HUES64 (cell line): ENCODE results near the gene SFSWAP.
A peak's percentile ranks its signal among the peaks of the same experiment; 100 is the strongest.

Experiments
- H3K27ac ChIP-seq: 2 replicates; pipeline ENCODE4 v1.7.0; 2013; ENCODE audit warnings: low read depth, low read length, inconsistent platforms
- H3K27me3 ChIP-seq: 2 replicates; pipeline ENCODE4 v1.6.1; 2013; ENCODE audit warnings: mild to moderate bottlenecking, low read length; ENCODE audit not compliant: insufficient read depth
- H3K36me3 ChIP-seq: 2 replicates; pipeline ENCODE4 v1.6.1; 2013; ENCODE audit warnings: mild to moderate bottlenecking, low read length; ENCODE audit not compliant: insufficient read depth
- H3K4me1 ChIP-seq: 2 replicates; pipeline ENCODE4 v1.6.1; 2013; ENCODE audit warnings: mild to moderate bottlenecking, low read length, moderate library complexity; ENCODE audit not compliant: insufficient read depth
- H3K4me3 ChIP-seq: 2 replicates; pipeline ENCODE4 v1.5.1; 2013; ENCODE audit warnings: mild to moderate bottlenecking, low read length, moderate library complexity
- H3K9ac ChIP-seq: 2 replicates; pipeline ENCODE4 v1.6.1; 2013; ENCODE audit warnings: mild to moderate bottlenecking, low read depth, low read length
- H3K9me3 ChIP-seq: 2 replicates; pipeline ENCODE4 v1.6.1; 2013; ENCODE audit warnings: low read depth, low read length; ENCODE audit not compliant: insufficient read depth
- WGBS: fragments of 150-250, 120-280 bp; methylation state at CpG from one replicate; pipeline ENCODE4 v1.1.7; 2013; ENCODE audit warnings: missing lambda C conversion rate; 5-methylcytosine and 5-hydroxymethylcytosine counted together

SFSWAP gene

DNA sequence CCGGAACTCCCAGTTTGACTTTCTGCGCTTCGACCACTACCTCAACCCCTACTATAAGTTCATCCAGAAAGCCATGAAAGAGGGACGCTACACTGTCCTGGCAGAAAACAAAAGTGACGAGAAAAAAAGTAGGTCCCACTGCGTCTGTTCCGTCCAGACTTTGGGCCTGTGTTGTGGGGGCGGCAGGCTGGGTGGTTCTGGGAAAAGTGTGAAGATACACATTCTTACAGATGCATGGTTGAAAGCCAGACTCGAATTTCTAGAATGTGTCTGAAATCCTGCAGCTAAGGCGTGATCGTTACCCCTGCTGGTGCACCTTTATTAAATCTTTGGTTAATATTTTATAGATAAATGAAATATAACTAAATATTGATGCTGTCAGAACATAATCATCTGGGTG is 14.6 kb downstream of the SFSWAP start:
- Histone ChIP-seq H3K4me3 (no peak overlapping the region), H3K36me3 (peaks cover 73% of the 10 kb centered on the region), H3K27me3 (no peaks in the 10 kb centered on the region), H3K9me3 (no peaks in the 10 kb centered on the region), H3K4me1 (peaks cover 42% of the 10 kb centered on the region), H3K27ac (peak overlapping the region; percentile 15; the same call in 1 of the 2 replicates), H3K9ac (no peak overlapping the region)
- WGBS: 97% methylated on average over 11 of the region's 11 CpGs

DNA sequence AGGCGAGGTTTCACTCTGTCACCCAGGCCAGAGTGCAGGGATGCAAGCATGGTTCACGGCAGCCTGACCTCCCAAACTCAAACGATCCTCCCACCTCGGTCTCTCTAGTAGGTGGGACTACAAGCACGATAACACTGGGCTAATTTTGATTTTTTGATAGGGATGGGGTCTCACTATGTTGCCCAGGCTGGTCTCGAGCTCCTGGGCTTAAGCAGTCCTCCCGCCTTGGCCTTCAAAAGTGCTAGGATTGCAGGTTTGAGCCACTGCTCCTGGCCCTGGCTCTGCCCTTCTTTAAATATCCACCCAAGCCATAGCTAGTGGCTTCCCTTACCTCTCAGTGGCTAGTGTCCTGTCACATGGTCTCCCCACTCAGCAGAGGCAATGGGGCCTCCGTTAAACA is 17.8 kb downstream of the SFSWAP start:
- Histone ChIP-seq H3K36me3 (peaks cover 83% of the 10 kb centered on the region), H3K27me3 (no peaks in the 10 kb centered on the region), H3K4me1 (peaks cover 32% of the 10 kb centered on the region), H3K9ac (no peak overlapping the region), H3K27ac (peak overlapping the region; percentile 66; the same call in 1 of the 2 replicates), H3K4me3 (no peak overlapping the region), H3K9me3 (no peaks in the 10 kb centered on the region)
- WGBS: 88% methylated on average over 8 of the region's 8 CpGs

DNA sequence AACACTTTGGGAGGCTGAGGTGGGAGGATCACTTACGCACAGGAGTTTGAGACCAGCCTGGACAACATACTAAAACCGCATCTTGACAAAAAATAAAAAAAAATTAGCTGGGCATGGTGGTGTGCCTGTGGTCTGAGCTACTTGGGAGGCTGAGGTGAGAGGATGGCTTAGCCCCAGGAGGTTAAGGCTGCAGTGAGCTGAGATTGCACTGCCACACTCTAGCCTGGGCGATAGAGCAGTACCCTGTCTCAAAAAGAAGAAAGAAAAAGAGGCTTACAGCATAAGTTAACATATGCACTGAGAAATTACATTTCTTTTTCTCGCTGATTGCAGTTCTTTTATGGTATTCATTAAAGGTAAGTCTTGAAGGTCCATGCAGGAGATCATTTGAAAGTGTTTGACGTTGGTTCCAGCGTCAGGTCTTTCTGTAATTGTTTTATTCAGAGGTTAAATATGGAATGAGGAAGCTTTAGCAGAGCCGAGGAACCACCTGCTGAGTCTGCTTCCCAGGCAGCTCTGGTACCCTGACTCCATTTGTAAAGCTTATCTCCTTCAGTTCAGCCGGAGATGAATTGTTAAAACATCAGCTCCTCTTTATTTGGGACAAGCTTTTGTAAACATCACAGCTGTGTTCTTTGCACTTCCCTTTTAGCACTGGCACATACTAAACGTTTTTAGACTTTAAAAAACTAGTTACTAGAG is 18.5 kb downstream of the SFSWAP start:
- peaks cover 25% of the 10 kb centered on the region for H3K4me1 ChIP-seq
- WGBS: 41% methylated on average over 9 of the region's 9 CpGs
- no peaks in the 10 kb centered on the region for H3K9me3 ChIP-seq
- H3K4me3 ChIP-seq: no peak overlapping the region
- H3K27ac ChIP-seq: peak overlapping the region; percentile 66; the same call in 1 of the 2 replicates
- no peak overlapping the region for H3K9ac ChIP-seq
- H3K36me3 ChIP-seq: peaks cover 89% of the 10 kb centered on the region
- no peaks in the 10 kb centered on the region for H3K27me3 ChIP-seq

DNA sequence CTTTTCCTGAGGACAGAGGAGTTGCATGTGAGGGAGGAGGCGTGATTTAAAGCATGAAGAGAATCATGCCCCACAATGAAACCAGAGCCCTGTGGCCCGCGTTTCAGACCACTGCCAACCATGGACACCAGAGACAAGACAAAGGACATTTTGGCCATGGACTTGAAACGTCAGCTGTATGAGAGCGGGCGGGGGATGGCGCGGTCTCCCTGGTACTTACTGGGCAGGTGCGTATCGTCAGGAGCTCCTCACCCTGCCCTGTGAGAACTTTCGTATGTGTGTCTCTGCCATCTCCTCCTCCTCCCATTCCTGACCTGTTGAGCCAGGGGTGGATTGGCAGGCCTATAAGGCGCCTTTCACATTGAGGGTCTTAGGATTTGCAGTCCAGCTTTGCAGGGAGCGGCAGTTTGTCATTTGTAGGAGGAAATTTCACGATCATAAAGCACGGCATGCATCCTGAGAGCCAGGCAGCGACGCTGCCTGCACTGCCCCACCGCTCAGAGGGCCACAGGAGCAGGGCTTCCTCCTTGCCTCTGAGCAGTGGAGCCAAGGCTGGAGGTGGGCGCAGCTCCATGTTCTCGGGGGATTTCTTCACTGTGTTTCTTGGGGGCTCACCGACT is 22.2 kb downstream of the SFSWAP start:
- peaks cover 84% of the 10 kb centered on the region for H3K36me3 ChIP-seq

DNA sequence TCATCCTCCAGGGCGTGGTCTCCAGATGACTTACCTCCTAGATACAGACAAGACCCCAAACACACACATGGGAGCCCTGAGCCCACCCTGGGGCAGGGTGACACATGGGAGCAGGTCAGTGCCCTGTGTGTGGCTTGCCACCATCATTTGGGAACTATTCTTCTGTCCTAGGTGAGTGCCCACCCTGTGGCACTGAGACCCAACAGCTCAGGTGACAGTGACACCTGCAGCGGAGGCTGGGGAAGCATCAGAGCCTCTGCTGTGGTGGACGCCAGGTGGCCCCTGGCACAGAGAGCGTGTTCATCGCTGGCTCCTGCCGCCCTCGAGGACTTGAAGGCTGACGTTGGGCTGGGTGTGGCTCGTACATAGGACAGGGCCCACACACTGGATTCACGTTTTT is 23.0 kb downstream of the SFSWAP start:
- H3K27ac ChIP-seq: no peak overlapping the region
- no peaks in the 10 kb centered on the region for H3K27me3 ChIP-seq
- 88% methylated on average over 10 of the region's 10 CpGs for WGBS
- H3K9ac ChIP-seq: no peak overlapping the region
- no peaks in the 10 kb centered on the region for H3K9me3 ChIP-seq
- H3K36me3 ChIP-seq: peaks cover 84% of the 10 kb centered on the region
- H3K4me1 ChIP-seq: peaks cover 32% of the 10 kb centered on the region
- H3K4me3 ChIP-seq: no peak overlapping the region

More for the DNA sequence above, 22.2 kb downstream of the SFSWAP start:
- H3K9me3 ChIP-seq: no peaks in the 10 kb centered on the region
- H3K4me1 ChIP-seq: peaks cover 34% of the 10 kb centered on the region
- no peaks in the 10 kb centered on the region for H3K27me3 ChIP-seq
- H3K9ac ChIP-seq: no peak overlapping the region
- 93% methylated on average over 21 of the region's 21 CpGs for WGBS
- H3K4me3 ChIP-seq: no peak overlapping the region
- H3K27ac ChIP-seq: no peak overlapping the region

DNA sequence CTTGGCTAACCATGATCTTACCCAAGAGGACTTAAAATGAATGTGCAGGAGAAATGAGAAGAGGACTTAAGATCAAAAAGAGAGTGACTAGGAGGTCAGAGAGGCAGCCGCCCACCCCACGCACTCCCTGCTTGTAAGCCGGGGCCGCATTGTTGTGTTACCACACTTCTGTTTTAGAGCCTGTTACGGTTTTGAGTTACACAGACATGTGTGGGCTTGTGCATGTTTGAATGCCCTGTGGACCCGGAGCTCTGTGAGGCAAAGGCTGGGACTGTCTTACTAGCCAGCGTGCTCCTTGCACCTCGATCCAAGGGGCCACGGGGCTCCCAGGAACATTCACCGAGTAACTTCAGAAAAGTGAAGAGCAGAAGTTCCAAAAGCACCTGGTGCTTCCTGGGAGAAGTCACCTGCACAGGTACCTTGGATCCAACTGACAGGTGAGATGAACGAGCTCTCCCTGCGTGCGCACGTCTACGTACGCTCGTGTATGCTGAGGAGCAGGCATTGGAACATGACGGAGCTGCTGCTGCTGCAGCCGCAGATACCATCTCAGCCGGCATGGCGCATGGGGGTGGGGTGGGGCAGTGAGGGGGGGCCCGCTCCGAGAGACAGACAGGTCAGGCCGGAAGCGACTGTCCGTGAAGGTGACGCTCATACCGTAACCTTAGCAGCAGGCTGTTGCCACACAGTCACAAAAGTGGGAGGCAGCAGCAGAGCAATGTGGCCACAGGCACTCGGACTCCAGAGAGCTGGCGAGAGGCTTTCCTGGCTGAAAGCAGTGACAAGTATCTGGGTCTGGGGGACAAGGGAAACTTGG is 23.7 kb downstream of the SFSWAP start:
- WGBS: 96% methylated on average over 30 of the region's 30 CpGs
- peaks cover 82% of the 10 kb centered on the region for H3K36me3 ChIP-seq
- peaks cover 26% of the 10 kb centered on the region for H3K4me1 ChIP-seq

DNA sequence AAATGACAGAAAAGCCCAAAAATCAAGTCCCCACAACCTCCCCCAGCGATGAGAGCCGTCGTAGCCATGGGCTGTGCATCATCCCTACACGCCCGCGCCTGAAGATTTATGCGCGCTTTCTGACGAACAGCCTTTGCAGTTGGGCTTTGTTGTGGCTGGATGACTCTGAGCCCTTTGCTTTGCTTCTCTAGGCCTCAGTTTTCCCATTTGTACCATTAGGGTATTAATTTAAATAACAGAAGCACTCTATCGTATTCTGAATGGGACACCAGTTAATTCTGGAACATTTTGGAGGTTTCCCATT is 24.2 kb downstream of the SFSWAP start:
- Histone ChIP-seq H3K9ac (no peak overlapping the region), H3K27me3 (no peaks in the 10 kb centered on the region), H3K4me3 (no peak overlapping the region), H3K27ac (no peak overlapping the region), H3K9me3 (no peaks in the 10 kb centered on the region), H3K36me3 (peaks cover 81% of the 10 kb centered on the region), H3K4me1 (peaks cover 20% of the 10 kb centered on the region)
- WGBS: 96% methylated on average over 10 of the region's 10 CpGs

More for the DNA sequence above, 23.7 kb downstream of the SFSWAP start:
- no peaks in the 10 kb centered on the region for H3K27me3 ChIP-seq
- no peak overlapping the region for H3K9ac ChIP-seq
- no peak overlapping the region for H3K4me3 ChIP-seq
- H3K27ac ChIP-seq: no peak overlapping the region
- H3K9me3 ChIP-seq: no peaks in the 10 kb centered on the region

DNA sequence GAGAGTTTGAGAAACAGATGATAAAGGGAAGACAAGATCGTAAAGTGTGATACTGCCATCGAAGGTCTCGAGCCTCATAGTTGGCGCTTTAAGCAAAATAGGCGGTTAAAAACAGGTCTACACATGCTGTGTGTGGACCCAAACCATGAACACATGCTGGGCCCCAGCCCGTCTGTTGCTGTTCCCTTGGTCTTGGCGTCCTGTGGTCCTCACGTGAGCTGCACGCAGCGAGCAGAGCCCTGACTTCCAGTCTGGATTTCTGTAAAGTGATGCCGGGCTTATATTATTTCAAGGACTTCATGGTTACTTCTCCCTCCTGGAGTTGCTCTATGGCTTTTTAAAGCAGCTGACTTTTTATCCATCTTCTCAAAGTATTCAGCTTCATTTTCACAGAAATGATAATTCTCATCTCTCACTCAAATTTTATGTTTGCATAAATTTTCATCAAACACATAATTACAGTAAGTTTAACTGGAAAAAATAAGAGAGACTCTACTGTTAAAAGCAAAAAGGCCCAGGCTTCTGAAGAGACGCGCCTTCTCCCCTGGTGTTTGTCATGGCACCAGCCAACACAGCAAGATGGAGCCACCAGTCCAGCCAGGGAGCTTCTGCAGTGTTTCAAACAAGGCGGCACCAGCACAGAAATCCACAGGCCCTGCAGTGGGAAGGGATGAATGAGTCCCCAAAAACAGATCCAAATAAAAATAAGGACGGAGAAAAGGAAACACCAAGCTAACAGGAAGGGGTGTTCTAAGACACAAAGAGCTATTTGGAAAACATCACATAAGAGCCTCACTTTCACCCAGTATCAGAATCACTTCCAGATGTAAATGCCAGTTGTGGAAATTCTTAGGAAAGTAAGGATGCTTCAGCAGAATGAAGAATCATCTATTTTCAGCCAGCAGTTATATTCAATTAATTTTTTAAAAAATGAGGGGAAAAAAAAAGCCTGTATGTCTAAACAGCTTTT is 24.9 kb downstream of the SFSWAP start:
- Histone ChIP-seq H3K4me1 (peaks cover 17% of the 10 kb centered on the region), H3K4me3 (no peak overlapping the region), H3K36me3 (peaks cover 81% of the 10 kb centered on the region), H3K27me3 (no peaks in the 10 kb centered on the region), H3K27ac (no peak overlapping the region), H3K9me3 (no peaks in the 10 kb centered on the region), H3K9ac (no peak overlapping the region)
- WGBS: 91% methylated on average over 15 of the region's 15 CpGs

DNA sequence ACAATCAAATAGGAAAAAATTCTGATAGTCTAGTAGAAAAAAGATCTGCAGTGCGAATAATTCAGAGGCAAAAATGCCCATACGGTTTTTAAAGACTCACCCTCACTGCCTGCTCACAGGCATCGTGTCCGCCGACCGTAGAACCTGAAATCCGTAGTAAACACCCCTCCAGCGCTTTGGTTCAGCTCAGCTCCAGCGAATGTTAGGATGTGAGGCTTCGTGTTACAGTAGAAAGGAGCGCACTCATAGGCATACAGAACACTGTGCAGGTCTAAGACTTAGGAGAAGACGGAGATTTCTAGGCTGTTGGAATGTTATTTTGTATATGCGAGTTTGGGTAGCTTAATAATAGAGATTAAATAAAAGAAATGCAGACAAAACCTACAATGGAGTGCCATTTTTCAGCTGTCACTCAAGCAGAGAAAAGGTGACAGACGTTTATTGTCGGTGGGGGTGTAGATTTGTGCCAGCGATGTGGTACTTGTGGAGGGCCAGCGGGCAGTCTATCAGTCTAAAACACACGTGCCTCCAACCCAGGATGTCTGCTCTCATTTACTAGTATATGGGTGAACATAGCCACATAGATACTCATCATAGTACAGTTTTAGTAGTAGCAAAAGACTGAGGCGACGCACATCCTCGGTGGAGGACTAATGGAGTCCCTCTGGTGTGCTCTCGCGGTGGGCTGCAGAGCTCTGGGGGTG is 25.7 kb downstream of the SFSWAP start:
- Histone ChIP-seq H3K36me3 (peaks cover 80% of the 10 kb centered on the region), H3K27me3 (no peaks in the 10 kb centered on the region), H3K9ac (0 out of 2 replicates have a peak overlapping the region, but pooled peaks have one; percentile 5), H3K4me3 (no peak overlapping the region), H3K9me3 (peaks cover 1% of the 10 kb centered on the region; the same call in 1 of the 2 replicates), H3K27ac (peak overlapping the region; percentile 6; the same call in 1 of the 2 replicates), H3K4me1 (peaks cover 17% of the 10 kb centered on the region)
- 84% methylated on average over 22 of the region's 23 CpGs for WGBS
